ENCODE data around the gene P4HTM.

P4HTM gene, protein sequence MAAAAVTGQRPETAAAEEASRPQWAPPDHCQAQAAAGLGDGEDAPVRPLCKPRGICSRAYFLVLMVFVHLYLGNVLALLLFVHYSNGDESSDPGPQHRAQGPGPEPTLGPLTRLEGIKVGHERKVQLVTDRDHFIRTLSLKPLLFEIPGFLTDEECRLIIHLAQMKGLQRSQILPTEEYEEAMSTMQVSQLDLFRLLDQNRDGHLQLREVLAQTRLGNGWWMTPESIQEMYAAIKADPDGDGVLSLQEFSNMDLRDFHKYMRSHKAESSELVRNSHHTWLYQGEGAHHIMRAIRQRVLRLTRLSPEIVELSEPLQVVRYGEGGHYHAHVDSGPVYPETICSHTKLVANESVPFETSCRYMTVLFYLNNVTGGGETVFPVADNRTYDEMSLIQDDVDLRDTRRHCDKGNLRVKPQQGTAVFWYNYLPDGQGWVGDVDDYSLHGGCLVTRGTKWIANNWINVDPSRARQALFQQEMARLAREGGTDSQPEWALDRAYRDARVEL

DNA sequence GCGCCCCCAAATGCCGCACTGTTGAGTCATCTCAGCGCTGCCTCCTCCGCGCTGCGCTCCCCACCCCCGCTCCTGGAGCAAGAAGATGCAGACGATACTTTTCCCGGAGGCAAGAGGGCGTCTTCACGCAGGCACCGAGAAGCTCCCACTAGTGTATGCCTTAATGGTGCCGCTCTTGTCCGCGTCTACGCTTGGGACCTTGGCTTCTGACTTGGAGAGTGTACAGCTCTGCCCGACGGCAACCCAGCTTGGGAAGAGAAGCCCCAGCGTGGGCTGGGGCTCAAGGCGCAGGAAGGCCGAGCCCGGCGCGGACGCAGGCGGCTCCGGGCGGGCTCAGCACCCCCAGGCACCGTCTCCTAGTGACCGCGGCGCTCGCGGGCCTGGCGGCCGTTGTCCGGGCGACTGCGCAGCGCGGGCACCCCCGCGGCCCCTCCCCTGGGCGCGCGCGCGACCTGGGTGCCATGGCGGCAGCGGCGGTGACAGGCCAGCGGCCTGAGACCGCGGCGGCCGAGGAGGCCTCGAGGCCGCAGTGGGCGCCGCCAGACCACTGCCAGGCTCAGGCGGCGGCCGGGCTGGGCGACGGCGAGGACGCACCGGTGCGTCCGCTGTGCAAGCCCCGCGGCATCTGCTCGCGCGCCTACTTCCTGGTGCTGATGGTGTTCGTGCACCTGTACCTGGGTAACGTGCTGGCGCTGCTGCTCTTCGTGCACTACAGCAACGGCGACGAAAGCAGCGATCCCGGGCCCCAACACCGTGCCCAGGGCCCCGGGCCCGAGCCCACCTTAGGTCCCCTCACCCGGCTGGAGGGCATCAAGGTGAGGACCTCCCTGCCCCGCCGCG, at the start of gene P4HTM:
Gene P4HTM (plus strand): TSS at position 446 of the 840 bp plus-strand sequence. CDS start 16 bp downstream, at position 462.
- DNase-seq (ENCODE audit: low spot score) (peak; percentile 91), FAIRE-seq (peak; percentile 83)

DNA sequence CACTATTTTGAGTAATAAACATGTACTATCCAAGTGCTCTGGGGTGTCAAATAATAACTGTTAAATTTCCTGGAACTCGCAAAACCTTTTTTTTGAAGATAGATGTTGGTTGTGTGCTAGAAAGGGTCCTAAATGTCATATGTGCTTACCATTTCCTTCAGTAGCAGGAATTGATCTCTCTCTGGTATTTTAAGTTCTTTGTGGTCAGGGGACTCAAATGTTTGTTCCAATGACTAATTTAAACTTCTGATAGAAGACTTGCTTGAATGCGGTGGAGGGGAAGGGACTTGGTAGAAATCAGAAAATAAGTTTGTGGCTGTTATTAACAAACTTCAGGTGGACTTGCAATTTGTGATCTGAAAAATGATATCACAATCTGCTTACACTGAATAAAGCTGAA, 44.6 kb upstream of the P4HTM start:
- DNase-seq (ENCODE audit: low spot score) = no peak
- FAIRE-seq = no peak

DNA sequence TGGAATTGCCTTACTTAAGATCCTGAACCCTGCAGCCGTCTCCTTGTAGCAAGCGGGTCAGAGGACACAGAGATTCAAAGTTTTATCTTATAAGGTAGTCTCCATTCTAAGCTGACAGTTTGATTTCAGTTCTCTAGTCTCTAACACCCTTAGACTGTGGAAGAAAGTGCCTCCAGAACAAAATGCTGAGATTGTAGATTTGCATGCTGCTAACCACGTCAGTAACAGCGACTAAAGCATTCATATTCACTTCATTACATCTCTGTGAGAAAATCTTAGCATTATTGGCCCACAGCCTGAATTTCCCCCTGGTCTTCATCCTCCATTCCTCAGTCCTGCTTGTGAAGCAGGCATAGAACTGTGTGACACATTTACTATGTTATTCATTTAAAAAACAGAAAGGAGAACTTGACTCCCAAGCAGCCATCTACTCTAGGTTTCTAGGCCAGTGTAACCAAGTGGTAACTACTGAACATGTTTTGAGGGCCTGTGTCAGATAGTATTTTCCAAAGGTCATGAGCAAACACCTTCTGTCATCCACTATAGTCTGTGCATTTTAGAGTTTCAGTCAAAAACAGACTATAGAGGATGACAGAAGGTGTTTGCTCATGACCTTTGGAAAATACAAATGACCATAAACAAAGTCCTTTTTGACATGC, 44.0 kb upstream of the P4HTM start:
- DNase-seq (ENCODE audit: low spot score) = no peak
- no peak for FAIRE-seq

DNA sequence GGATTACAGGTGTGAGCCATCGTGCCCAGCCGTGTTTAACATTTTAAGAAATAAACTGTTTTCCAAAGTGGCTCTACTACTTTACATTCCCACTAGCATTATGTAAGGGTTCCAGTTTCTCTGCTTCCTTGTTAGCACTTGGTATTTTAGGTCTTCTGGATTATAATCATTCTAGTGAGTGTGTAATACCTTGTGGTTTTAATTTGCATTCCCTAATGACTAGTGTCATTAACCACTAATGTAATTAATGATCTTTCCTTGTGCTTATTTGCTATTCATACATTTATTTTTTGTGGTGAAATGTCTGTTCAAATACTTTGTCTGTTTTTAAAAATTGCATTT, 40.7 kb upstream of the P4HTM start:
- FAIRE-seq (no peak), DNase-seq (ENCODE audit: low spot score) (no peak)

DNA sequence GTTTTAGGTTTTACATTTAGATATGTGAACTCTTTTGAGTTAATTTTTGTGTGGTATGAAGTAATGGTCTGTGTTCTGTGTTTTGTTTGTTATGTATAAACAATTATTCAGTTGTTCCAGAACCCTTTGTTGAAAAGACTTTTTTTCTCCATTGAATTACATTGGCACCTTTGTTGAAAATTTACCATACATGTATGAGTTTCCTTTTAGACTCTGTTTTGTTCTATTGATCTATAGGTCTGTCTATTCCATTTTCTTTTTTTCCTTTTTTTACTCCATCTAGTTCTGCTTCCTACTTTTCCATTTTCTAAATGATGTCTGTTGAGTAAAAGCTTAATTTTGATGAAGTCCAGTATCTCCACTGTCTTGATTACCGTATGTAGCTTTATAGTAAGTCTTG, 40.0 kb upstream of the P4HTM start:
- no peak for FAIRE-seq
- DNase-seq (ENCODE audit: low spot score) = no peak

DNA sequence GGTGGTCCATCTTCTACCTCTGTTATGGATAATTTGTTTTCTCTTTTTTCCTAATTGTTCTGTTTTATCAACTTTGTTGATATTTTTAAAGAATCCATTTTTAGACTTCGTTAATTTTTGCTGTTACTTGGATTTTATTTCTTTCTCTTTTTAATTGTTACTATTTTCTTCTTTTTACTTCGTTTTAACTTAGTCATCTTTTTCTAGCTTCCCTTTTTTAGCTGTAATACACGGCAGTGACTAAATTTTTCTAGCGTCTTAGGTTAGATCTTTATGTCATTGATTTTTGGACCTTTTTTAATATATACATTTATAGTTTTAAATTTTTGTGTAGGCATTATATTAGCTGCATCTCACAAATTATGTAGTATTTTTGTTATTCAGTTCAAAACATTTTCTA, 38.3 kb upstream of the P4HTM start:
- no peak for FAIRE-seq

DNA sequence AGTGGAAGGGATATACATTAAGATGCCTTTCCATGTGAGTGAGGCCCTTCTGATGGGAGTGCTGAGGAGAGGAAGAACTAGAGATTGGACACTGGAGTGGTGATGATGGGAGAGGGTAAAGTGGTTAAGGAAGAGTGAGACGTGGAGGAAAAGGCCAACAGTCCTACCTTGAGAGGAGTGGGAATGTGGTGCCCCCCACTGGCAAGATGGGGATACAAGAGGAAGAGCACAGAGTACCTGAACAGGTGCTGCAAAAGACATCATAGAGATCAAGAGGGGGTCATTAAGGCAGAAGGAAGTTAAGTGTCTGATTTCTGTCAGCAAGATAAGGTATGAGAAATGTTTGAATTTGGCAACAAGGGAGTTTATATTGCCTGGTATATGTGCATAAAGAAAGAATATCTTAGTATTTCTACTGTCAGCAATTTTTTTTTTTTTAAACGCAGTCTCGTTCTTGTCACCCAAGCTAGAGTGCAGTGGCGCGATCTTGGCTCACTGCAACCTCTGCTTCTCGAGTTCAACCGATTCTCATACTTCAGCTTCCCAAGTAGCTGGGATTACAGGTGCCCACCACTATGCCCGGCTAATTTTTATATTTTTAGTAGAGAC, 37.4 kb upstream of the P4HTM start:
- DNase-seq (ENCODE audit: low spot score) = no peak
- FAIRE-seq = peak; percentile 66

More for the DNA sequence above, 38.3 kb upstream of the P4HTM start:
- no peak for DNase-seq (ENCODE audit: low spot score)

DNA sequence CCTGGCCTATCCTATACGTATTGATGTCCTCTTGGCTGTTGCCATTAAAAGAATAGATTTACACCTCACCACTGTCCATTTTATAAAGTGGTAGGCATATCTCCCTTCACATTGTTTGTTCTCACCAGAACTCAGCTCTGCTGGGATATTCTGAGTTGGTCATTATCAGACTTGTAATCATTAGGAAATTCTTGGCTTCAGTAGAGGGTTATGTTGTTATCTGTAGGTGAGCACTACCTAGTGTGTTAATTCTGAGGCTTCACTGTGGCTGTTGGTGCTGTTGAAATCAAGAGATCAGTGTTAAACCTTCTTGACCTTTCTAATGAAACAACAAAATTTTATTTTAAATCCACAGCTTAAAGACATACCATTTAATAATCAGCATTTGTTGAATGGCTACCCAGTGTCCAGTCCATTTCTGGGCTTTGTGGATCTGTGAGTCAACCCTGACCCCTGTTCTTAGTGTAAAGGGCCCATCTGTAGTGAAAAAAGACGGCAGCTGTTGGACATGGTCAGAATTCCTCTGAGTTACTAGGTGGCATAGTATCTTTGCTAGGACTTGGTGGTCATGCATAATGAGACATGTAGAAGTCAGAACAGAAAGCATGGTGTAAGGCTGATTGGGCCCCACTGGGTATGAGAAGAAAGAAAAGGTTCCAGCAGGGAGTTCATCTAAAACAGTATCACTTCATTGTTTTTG, 32.9 kb upstream of the P4HTM start:
- DNase-seq (ENCODE audit: low spot score) (no peak), FAIRE-seq (no peak)

DNA sequence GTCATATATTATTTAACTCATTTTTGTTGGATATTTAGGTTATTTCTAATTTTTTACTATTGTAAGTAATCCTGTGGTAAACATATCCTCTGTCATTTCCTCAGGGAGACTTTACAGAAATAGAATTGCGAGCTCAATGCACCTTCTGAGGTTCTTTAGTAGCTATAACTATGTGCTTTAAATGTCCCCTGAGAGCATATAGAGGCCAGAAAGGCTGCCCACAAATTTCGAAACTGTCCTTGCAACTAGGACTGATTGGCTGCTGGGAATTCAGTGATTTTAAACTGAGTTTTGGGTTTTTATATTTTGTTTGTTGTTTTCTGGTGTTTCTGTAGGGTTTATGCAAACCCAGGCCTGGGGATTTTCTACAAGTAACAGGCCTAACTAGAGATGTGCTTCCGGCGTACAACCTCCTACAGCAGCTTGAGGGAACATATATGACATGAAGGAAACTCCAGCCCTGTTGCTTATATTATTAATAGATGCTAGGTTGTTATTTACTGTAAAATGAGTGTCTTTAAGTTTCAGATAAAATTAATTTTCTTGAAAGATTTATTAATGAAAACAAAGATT, 29.1 kb upstream of the P4HTM start:
- no peak for FAIRE-seq
- no peak for DNase-seq (ENCODE audit: low spot score)

DNA sequence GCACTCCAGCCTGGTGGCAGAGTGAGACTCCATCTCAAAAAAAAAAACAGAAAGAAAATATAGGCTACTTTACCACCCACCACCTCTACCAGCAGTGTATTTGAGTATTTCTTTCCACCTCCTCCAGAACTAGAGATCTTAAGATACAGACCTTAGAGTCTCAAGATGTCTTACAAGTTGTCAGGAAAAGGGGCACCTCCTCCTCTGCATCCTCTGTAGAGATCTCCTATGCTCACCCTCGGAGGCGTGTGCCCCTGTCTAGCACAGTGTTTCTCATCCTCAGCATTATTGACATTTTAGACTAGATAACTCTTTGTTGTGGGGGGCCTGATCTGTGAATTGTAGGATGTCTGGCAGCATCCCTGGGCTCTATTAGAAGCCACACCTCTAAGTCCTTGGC, 27.7 kb upstream of the P4HTM start:
- DNase-seq (ENCODE audit: low spot score) (no peak), FAIRE-seq (no peak)

DNA sequence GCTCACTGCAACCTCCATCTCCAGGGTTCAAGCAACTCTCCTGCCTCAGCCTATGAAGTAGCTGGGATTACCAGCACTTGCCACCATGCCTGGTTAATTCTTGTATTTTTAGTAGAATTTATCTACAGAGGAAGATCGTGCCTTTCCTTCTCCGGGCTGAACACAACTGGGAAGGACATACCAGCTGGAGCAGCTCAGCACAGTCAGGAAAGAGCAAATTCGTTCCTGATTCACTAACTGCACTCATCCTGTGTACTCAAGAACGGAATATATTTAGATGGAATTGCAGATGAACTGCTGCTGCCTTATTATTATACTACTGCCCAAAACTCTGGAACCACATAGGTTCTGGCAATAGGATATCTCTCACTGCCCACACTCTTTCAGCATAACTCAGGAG, 27.1 kb upstream of the P4HTM start:
- FAIRE-seq = no peak
- DNase-seq (ENCODE audit: low spot score) = no peak

DNA sequence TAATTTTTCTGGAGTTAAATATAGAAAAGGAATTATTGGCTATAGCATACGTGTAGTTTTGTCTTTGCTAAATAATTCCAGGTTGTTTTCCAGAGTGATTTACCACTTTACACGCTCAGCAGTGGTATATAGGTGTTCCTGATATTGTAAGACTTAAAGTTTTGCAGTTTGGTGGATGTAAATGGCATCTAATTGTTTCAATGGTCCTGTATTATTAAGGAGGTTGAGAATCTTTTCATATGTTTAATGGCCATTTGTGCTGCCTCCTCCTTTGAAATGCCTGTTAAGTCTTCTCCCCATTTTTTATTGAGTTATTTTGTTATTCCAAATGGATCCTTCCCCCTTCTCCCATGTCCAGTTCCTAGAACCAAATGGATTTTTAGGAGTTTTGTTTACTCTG, 26.4 kb upstream of the P4HTM start:
- FAIRE-seq = no peak

DNA sequence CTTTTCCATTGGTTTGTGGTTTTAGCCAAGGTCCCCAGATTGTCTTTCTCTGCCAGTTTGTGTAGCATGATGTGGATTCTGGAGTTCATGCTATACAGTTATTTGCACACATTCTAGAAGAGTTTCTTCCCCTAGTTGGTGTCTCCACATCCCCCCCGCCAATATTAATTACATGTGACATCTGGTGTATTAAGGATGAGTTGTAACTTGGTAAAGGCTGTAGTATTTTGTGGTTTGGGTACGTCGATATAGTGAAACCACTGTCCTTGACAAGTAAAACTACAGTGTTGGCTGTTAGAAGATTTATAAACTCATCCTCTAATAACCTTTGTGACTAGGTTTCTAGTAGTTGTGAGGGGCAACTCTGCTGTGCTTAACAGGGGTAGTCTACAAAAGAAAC, 23.7 kb upstream of the P4HTM start:
- FAIRE-seq (no peak), DNase-seq (ENCODE audit: low spot score) (no peak)

More for the DNA sequence above, 26.4 kb upstream of the P4HTM start:
- DNase-seq (ENCODE audit: low spot score) = no peak

DNA sequence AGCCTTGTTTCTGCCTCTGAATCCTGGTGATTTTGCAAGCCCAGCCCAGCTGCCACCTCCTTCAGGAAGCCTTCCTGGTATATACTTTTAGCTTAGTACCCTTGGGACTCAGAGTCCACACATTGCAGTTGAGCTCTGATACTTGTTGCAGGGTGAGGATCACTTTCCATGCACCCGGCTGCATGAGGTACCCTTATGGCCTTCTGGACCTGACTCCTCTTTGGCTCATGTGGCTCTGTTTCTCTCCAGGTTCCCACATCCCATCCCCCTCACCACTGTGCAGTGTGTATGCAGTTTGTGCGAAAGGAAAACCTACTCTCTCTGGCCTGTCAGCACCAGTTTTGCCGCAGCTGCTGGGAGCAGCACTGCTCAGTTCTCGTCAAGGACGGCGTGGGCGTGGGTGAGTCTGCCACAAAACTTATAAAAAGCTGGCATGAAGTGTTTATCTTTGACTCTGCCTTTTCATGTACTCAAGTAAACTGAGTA, 23.1 kb upstream of the P4HTM start:
- no peak for DNase-seq (ENCODE audit: low spot score)
- no peak for FAIRE-seq

DNA sequence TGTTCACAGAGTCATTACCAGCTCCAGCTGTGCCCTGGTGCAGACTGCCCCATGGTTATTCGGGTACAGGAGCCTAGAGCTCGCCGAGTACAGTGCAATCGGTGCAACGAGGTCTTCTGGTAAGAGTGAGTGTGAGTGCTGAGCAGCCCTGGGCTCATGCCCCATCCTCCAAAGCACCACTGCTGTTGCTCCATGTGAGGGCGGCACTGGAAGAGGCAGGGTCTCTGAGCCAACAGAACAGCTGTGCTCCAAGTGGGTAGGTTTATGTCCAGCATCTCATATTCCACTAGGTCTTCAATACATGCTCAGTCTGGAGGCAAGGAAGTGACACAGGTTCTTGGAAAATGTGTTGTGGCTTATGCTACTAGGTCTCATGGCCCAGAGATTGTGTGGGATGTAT, 19.5 kb upstream of the P4HTM start:
- DNase-seq (ENCODE audit: low spot score) = no peak
- no peak for FAIRE-seq

DNA sequence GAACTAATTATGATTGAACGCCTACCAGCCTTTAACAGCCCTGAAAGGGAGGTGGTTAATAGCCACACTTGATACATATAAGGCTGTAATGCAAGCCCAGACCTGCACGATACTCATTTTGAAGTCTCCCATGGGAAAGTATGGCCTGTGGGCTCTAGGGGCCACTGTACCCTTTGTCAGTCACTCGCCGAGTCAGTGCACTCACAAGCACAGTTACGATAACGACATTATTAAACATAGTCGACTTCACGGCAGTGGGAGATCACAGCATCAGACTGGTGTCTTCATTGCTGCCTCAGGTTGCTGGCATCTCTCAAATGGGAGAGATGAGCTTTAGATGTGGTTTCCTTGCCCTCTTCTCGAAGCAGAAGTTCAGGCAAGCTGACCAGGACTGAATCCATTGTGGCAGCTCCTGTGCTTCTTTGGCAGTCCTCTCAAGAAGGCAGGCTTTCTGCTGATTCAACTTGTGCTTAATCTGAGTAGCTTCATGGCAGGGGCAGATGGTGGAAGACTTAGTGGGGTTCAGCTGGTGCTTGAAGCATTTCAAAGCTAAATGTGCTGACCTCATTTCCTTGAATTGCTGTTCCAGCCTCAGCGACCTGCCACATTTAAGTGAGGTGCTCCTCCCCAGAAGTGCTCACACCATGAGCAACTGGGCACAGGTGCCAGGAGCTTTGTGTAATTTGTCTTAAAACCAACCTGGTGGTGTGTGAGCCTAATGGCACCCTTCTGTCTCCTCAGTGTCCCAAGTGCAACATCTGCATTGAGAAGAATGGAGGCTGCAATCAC, 15.8 kb upstream of the P4HTM start:
- FAIRE-seq (no peak), DNase-seq (ENCODE audit: low spot score) (no peak)

DNA sequence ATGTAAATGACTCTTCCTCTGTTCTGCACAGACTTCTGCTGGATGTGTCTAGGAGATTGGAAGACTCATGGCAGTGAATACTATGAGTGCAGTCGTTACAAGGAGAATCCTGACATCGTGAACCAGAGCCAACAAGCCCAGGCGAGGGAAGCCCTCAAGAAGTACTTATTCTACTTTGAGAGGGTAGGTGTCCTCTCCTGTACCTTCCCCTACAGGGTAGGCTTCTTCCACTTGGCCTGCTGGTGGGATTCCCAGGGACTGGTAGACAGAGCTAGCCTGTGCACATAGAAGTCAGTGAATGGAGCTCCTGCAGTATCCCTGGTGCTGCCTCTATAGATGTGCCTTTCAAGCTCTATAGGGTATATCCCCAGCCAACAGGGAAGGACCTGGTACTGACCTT, 10.6 kb upstream of the P4HTM start:
- FAIRE-seq = no peak

DNA sequence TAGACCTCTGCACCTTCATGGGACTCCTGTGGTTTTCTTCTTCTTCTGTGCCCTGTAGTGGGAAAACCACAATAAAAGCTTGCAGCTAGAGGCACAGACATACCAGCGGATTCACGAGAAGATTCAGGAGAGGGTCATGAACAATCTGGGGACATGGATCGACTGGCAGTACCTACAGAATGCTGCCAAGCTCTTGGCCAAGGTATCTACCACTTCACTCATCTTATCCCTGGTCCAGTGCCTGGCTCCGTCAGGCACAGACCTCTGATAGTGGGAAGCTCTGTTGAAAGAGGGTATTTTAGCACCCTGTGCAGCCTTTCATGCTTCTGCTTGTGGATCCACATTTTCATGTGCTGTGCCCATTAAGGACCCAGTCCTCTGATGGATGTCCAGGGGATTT, 9.7 kb upstream of the P4HTM start:
- DNase-seq (ENCODE audit: low spot score) (no peak), FAIRE-seq (no peak)

More for the DNA sequence above, 10.6 kb upstream of the P4HTM start:
- no peak for DNase-seq (ENCODE audit: low spot score)

DNA sequence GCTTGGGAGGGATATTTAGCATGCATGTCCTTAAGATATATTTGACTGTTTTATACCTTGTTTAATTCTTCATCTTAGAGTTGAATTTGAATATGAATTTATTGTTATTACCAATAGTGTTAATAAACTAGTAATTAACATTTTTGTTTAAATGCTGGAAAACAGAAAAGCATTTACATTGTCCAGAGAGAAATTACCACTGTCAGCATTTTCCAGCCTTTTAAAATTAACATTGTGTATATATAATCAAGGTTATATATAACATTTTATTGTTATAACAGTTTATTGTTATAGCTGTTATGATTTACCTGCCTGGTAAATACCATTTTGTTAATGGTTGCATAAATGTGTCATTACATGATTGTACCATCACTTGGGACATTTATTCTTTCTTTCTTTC, 8.0 kb upstream of the P4HTM start:
- DNase-seq (ENCODE audit: low spot score) (no peak), FAIRE-seq (no peak)

DNA sequence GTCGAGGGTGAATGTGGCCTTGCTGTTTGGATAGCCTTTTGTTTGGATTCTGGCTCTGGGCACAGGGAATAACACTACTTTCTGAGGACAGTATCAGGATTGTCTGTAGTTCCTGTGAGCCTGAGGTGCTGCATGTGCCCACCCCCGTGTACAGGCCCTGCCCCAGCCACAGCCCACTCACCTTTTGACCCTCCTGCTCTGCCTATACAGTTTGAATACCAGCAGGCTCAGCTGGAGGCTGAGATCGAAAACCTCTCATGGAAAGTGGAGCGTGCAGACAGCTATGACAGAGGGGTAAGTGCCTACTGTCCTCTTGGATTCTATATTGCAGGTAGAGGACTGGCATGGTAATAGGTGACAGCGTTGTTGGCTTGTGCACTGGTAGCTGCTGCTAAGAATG, 7.4 kb upstream of the P4HTM start:
- no peak for DNase-seq (ENCODE audit: low spot score)
- FAIRE-seq = no peak
